WI38 (cell line): ENCODE data around the gene TBP.
A peak's percentile ranks its signal among the peaks of the same experiment; 100 is the strongest.
"Not testable (repeated sequence)": the region's sequence is repeated elsewhere in the genome, so short reads cannot be mapped to it uniquely, and the experiment has no call there.

ENCODE experiments used
- H3K4me3 ChIP-seq: 2 replicates; pipeline ENCODE4 v1.5.1; 2011; ENCODE audit warnings: low read depth, mild to moderate bottlenecking, control low read depth, low read length
- TF ChIP-seq, protein P1 (sequence below): IDR thresholded peaks from 2 replicates; pipeline ENCODE4 v1.5.1; 2012; ENCODE audit warnings: low read depth, mild to moderate bottlenecking, control low read depth, low read length

Gene TBP

GRCh38 chr6:170512249-170512648 is 41.9 kb upstream of the TBP start:
- H3K4me3 ChIP-seq, result no peak overlapping the region
- TF ChIP-seq, protein P1, sequence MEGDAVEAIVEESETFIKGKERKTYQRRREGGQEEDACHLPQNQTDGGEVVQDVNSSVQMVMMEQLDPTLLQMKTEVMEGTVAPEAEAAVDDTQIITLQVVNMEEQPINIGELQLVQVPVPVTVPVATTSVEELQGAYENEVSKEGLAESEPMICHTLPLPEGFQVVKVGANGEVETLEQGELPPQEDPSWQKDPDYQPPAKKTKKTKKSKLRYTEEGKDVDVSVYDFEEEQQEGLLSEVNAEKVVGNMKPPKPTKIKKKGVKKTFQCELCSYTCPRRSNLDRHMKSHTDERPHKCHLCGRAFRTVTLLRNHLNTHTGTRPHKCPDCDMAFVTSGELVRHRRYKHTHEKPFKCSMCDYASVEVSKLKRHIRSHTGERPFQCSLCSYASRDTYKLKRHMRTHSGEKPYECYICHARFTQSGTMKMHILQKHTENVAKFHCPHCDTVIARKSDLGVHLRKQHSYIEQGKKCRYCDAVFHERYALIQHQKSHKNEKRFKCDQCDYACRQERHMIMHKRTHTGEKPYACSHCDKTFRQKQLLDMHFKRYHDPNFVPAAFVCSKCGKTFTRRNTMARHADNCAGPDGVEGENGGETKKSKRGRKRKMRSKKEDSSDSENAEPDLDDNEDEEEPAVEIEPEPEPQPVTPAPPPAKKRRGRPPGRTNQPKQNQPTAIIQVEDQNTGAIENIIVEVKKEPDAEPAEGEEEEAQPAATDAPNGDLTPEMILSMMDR, result no peak

DNA sequence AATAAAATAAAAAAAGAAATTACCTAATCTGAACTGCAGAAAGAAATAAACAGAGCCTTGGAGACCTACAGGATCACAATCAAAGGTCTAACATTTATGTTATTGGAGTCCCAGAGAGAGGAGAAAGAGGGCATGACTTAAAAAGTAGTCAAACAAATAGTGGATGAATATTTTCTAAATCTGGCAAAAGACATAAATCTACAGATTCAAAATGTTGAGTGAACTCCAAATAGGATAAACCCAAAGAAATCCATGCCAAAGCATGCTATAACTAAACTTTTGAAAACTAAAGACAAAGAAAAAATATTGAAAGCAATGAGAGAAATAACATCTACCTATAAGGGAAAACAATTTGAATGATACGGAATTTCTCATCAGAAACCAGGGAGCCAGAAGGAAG is 39.3 kb upstream of the TBP start:
- TF ChIP-seq, protein P1, result no peak
- H3K4me3 ChIP-seq, result no peak overlapping the region

DNA sequence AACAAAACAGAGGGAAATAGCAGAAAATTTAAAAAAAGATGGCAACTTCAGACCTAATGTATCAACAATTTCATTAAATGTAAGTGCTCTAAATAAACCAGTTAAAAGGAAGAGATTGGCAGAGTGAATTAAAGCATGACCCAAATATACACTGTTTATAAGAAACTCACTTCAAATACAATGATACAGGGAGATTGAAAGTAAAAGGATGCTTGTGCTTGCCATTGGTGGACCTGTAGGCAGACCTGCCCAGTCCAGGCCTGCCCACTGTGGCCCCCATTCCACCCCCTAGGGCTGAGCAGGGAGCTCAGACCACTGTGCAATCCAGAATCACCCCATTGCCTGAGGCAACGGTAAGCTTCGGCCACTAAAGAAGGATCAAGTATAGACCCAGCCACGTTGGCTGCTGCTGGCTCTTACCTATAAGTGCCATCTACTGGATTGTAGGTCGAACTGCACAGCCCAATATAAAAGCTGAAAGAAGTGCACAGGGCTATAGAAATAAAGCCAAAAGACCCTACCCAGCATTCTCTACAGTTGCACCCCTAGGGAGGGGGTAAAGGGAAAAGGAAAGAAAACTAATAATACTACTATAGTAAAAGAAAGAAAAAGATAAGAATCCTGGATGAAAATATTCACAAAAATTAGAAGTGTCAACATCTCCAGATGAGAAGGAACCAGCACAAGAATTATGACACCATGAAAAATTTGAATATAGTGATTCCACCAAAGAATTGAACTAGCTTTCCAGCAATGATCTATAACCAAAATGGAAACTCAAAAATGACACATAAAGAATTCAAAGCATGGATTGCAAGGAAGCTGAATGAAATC is 37.2 kb upstream of the TBP start:
- no peak overlapping the region for H3K4me3 ChIP-seq
- TF ChIP-seq, protein P1, result peak; percentile 79

DNA sequence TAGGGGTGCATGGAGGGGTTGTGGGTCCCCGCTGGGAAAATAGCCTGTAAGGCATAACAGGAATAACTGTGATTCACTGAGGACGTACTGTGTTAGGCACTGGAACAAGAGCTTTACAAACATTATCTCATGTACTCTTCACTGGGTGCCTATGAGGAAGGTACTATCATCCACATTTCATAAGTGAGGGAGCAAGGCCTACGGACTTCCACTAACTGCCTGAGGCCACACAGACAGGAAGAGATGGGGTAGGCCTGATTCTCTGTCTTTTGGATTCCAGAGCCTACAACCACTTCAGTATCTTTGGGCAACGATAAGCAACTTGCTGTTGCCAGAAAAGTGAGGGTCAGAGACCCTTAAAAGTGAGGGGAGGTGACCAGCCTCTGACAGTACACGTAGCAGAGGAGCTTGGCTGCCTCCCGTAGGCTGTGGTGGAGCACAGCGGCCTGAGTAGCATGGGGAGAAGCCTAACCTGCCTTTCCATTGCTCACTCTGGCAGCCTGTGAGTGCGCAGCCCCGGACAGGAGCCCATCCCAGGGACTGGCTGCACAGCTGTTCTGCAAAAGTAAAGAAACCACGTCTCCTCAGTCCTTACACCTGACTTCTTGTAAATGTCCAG is 31.5 kb upstream of the TBP start:
- TF ChIP-seq, protein P1, result no peak
- H3K4me3 ChIP-seq, result no peak overlapping the region

DNA sequence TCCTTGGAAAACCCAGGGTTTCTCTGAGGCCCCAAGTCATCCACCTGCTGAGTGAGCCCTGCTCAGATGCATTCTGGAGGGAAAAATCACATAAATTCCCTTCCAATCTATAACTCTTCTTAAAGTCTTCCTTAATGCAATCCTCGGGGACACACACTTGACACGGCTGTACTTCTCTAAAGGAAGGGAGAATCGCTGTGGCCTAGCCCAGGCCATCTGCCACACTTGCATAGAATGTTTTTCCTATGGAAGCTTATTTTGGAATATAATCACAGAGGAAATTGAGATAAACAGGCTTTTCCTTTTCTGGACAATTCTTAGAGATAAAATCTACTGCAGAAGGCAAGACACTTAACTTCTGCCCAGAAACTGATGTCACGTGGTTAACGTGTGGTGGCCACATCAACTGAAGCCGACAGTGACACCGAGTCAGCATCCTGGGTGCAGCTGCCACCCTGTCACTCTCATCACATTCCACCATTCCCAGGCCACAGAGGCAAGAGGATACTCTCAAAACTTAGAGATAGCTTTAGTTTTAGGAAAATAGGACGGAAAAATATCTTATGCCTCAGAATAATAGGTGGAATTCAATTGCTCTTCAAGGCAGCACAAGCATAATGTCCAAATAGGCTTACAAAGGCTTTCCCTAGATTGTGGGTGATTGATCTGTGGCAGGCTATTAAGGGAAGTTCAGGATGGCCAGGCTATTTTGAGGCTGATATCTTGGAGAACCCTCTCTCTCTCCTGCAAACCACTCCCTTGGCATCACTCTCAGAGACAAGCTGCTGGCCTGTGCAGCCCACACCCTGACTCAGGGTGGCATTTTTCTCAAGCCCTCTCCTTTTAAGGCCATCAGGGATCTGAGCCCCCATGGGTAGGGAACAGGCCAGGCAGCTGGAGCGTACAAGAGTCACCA is 30.7 kb upstream of the TBP start:
- TF ChIP-seq, protein P1, result no peak
- H3K4me3 ChIP-seq, result no peak overlapping the region

DNA sequence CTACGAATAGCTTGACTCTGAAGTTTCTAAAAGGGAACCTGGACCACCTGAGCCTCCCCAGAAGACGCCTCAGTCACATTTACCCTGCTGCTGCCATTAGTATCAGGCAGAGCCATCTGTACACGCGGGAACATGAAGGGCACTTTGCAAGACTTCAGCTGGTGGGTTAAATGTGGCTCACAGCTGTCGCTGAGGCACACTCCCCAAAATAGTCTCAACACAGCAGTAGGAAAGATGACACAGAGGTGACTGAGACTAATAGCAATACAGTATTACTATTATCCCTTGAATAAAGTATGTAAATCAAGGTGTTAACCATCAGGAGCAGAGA is 30.0 kb upstream of the TBP start:
- TF ChIP-seq, protein P1, result no peak
- H3K4me3 ChIP-seq, result no peak overlapping the region

DNA sequence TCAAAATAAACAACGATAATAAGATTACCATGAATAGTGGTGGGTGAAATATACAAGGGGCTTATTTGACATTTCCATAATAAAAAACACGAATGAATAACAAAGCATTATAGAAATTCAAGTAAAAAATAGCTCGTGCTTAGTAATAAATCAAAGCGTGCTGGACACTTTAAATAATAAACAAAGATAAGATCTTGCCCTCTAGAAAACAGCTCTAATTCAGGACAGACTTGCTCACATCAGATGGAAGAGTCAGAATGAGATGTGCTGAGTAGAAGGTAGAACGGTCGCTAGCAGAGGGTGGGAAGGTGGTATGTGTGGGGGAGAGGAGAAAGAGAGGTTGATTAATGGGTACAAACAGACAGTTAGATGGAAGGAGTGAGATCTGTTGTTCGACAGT is 28.4 kb upstream of the TBP start:
- TF ChIP-seq, protein P1, result no peak
- no peak overlapping the region for H3K4me3 ChIP-seq

DNA sequence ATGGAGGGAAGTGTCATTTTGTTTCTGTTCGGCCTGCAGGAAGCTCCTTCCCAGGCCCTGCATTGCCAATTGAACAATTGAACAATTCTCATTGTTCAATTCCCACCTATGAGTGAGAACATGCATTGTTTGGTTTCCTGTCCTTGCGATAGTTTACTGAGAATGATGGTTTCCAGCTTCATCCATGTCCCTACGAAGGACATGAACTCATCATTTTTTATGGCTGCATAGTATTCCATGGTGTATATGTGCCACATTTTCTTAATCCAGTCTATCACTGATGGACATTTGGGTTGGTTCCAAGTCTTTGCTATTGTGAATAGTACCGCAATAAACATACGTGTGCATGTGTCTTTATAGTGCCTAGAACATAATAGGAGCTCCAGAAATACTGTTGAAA is 26.2 kb upstream of the TBP start:
- not testable (repeated sequence) for H3K4me3 ChIP-seq
